DMS53 (cell line): ENCODE results near the gene RPS15.
"Not testable (repeated sequence)": the region's sequence is repeated elsewhere in the genome, so short reads cannot be mapped to it uniquely, and the experiment has no call there.

Experiments used
- DNase-seq: peaks from one replicate; lab custom pipeline; 2025; lab: John Stamatoyannopoulos, UW

The RPS15 gene

GRCh38 chr19:1402411-1403070, 35.7 kb upstream of the RPS15 start:
- no peak for DNase-seq

GRCh38 chr19:1406774-1407527, 31.2 kb upstream of the RPS15 start:
- peak; percentile 99 for DNase-seq

GRCh38 chr19:1407528-1408299, 30.5 kb upstream of the RPS15 start, which contains the start of gene DAZAP1:
Gene DAZAP1 (plus strand): TSS chr19:1407586. CDS start chr19:1407774, 188 bp downstream.
- no peak for DNase-seq

- DNase-seq: peak; percentile 64
These were observed 29.6 kb upstream of the RPS15 start for GRCh38 chr19:1408300-1409203.

- no peak for DNase-seq
These were observed 28.8 kb upstream of the RPS15 start for GRCh38 chr19:1409204-1410005.

GRCh38 chr19:1410136-1410786, 27.9 kb upstream of the RPS15 start:
- DNase-seq: peak; percentile 27

GRCh38 chr19:1410789-1411188, 27.4 kb upstream of the RPS15 start:
- no peak for DNase-seq

GRCh38 chr19:1411255-1412191, 26.7 kb upstream of the RPS15 start:
- DNase-seq: peak; percentile 48

- no peak for DNase-seq
These were observed 25.8 kb upstream of the RPS15 start for GRCh38 chr19:1412323-1412923.

GRCh38 chr19:1412995-1413800, 25.0 kb upstream of the RPS15 start:
- no peak for DNase-seq

GRCh38 chr19:1416014-1416841, 22.0 kb upstream of the RPS15 start:
- DNase-seq: no peak

GRCh38 chr19:1417145-1417544, 21.1 kb upstream of the RPS15 start:
- no peak for DNase-seq

- DNase-seq: no peak
These were observed 20.3 kb upstream of the RPS15 start for GRCh38 chr19:1417681-1418495.

- DNase-seq: no peak
These were observed 19.8 kb upstream of the RPS15 start for GRCh38 chr19:1418496-1418775.

- DNase-seq: no peak
These were observed 19.1 kb upstream of the RPS15 start for GRCh38 chr19:1418951-1419738.

GRCh38 chr19:1420085-1420484, 18.1 kb upstream of the RPS15 start:
- DNase-seq: not testable (repeated sequence)
